HG02943 (cell line): ENCODE data around the gene ARFGEF2.
"Not testable (repeated sequence)": the region's sequence is repeated elsewhere in the genome, so short reads cannot be mapped to it uniquely, and the experiment has no call there.

ENCODE experiments used
- ATAC-seq: cut with Tn5 transposase; IDR thresholded peaks from one replicate; pipeline ENCODE4 v1.9.1; 2021; ENCODE audit warnings: mild to moderate bottlenecking, low read depth, moderate library complexity; ENCODE audit not compliant: unreplicated experiment

The ARFGEF2 gene

GRCh38 chr20:48949304-48950170 lies 28.0 kb downstream of the ARFGEF2 start:
- no peak for ATAC-seq

GRCh38 chr20:48951041-48951440 lies 29.5 kb downstream of the ARFGEF2 start:
- no peak for ATAC-seq

GRCh38 chr20:48951646-48952045 lies 30.1 kb downstream of the ARFGEF2 start:
- ATAC-seq = no peak

- no peak for ATAC-seq
Observed at GRCh38 chr20:48952656-48953055, 31.1 kb downstream of the ARFGEF2 start.

DNA sequence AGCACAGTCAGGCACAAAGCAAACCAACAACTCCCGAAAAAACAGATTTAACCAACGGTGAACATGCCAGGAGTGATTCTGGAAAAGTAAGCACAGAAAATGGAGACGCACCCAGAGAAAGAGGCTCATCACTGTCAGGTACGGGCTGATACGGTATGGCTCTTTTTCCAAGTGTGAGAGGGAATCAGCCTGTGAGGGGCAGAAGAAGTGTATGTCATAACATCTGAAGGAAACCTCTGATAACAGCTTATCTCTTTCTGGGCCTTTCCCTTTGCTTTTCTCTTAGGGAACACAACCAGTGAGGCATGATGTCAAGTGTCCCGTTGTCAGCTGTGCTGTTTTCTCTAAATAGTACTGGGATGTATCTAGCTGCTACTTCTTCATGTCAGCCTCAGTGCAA lies 32.1 kb downstream of the ARFGEF2 start:
- ATAC-seq = no peak

- ATAC-seq = no peak
Observed at GRCh38 chr20:48956052-48956451, 34.5 kb downstream of the ARFGEF2 start.

DNA sequence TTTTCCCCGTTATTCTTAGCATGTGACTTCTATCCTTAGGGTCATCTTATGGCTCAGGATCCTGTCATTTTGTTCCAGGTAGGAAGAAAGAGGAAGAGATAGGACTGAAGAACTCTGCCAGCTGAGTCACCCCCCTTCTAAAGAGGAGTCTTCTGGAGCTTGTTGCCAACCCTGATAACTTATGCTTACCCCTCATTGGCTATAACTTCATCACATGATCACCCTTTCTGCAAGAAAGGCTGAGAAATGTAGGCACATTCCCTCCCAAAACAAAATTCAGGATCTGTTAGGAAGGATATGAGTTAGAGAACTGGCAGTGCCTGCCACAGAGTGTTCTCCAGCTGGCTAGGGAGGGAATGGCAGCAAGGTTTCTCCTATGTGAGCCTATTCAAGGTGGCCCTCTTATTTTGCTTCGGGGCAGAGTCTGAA lies 35.6 kb downstream of the ARFGEF2 start:
- ATAC-seq = no peak

GRCh38 chr20:48957533-48957932 lies 36.0 kb downstream of the ARFGEF2 start:
- no peak for ATAC-seq

GRCh38 chr20:48958743-48959142 lies 37.2 kb downstream of the ARFGEF2 start:
- no peak for ATAC-seq

GRCh38 chr20:48959899-48960550 lies 38.5 kb downstream of the ARFGEF2 start:
- ATAC-seq = no peak

- ATAC-seq = no peak
Observed at GRCh38 chr20:48962421-48962820, 40.9 kb downstream of the ARFGEF2 start.

DNA sequence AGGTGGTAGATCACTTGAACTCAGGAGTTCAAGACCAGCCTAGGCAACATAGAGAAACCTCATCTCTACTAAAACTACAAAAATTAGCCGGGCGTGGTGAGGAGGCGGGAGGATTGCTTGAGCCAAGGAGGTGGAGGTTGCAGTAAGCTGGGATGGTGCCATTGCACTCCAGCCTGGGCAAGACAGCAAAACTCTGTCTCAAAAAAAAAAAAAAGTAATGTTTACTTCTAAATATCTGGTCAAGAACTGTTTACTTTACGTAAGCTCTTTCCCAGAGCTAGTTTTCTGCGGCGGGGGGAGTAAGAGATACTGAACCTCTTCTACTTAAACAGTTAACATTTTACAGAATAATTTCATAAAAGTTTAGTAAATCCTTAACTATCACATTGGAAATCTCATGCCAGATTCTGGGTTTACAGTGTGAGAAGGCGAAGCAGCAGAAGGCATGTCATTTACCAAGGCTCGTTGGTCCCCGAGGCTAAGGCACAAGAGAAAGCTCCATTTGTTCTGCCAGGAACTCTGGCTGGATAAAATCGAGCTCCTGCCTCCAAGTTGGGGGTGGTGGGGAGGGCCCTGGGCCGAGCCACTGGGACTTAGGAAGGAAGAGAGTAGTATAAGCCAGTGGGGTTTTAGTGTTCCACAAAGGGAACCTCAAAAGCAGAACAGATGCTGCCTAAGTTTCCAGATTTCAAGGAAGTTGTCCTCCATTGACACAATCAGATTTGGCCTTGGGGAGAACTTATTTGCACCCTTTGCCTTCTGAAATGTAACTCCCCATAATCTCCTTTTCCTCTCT lies 41.7 kb downstream of the ARFGEF2 start:
- no peak for ATAC-seq

- ATAC-seq = no peak
Observed at GRCh38 chr20:48965189-48965910, 43.8 kb downstream of the ARFGEF2 start.

GRCh38 chr20:48970681-48971365 lies 49.3 kb downstream of the ARFGEF2 start:
- ATAC-seq = no peak

DNA sequence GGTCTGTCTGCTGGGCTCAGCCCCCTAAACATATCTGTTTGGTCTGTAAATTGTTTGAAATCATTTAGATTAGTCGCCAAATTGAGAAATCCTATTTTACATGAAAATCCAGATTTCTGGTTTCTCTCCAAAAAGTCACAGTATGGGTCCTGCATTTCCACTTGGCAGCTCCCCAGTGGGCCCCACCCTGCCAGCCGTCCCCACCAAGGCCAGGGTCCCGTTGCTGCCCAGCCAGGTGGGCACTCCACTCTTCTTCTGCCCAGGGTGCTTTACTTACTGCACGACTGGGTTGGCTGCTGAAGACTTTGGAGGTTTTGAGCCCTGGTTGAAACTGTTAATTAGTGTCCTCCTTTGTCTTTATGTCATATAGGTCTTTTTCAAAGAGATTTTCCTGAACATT lies 50.4 kb downstream of the ARFGEF2 start:
- no peak for ATAC-seq

- ATAC-seq = no peak
Observed at GRCh38 chr20:48972816-48973215, 51.3 kb downstream of the ARFGEF2 start.

GRCh38 chr20:48975955-48976354 lies 54.4 kb downstream of the ARFGEF2 start:
- no peak for ATAC-seq

- not testable (repeated sequence) for ATAC-seq
Observed at GRCh38 chr20:48979980-48980379, 58.5 kb downstream of the ARFGEF2 start.

- ATAC-seq = no peak
Observed at GRCh38 chr20:48983423-48984400, 62.2 kb downstream of the ARFGEF2 start.
